NCI-H2196 (cell line): ENCODE results near the gene TPST2.

Experiments
- DNase-seq: peaks from one replicate; lab custom pipeline; 2025; ENCODE audit not compliant: unreplicated experiment; lab: John Stamatoyannopoulos, UW

The TPST2 gene

DNA sequence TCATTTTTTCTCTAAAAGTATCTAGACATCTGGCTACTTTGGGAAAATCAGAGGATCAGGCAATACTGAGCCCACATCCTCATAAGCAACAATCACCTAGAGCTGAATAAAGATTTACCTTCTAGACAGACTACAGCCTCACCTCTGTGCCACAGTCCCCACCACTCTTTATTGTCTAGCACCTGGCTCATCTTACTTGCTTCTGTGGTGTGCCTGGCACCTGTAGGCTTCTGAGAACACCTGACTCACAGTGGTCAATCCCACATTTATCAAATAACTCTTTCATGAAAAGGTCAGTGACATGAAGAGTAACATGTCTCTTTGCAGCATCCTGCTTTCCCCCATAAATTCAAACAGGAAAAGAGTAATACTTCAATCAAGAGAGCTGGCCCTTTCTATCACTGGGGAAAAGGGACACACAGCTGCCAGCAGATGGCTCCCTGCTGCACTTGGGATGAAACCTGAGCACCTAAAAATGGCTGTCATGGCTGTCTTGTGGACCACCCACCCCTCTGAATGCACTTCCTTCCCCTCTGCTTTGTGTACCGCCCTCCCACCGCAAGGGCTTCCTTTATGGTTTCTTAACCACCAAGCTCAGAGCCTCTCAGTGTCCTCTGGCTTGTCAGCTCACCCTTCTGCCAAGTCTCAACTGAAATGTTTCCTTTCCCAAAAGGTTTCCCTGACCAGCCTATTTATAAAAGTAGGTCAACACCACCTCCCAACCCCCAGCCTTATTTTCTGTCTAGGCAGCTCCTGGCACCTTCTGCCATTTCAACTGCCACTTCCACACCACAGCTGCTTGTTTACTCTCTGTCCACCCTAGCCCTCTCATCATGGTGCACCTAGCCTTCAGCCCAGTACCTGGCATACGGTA, 87.0 kb downstream of the TPST2 start:
- DNase-seq: peak; percentile 56

DNA sequence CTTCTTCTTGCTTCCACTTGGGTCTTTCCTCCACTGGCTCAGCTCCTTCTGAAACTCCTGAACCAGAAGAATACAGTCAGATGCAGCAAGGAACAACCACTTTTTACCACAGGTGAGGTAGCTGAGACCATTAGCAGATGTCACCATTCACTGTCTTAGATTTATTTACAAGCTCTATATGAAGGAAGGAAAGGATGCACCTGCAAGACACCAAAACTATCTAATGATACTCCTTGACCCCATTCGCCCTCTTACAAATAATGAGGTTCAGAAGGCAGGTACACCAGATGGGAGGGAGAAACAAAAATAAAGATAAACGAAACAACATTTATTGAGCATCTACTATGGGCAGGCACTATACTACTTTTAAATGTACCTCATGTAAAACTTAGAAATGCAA, 87.9 kb downstream of the TPST2 start:
- no peak for DNase-seq

GRCh38 chr22:26499188-26499703, 90.7 kb downstream of the TPST2 start:
- DNase-seq: no peak

- no peak for DNase-seq
Measured at GRCh38 chr22:26496456-26496855, 93.5 kb downstream of the TPST2 start.

DNA sequence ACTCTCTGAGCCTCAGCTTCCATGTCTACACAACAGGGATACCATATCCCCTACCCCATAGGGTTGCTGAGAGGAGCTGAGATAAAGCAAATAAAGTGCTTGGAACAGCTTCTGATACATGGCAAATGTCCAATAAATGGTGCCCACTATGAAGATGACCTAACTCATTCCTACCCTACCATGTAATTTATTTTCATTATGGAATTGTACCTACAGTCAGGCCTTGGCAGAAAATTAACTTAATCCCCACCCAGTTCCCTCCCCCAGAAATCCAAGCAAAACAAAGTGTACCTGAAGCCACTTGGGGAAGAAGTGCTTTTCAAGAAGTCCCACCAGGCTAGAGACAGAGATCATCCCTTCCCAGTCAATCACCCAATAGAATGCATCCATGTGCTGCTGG, 95.4 kb downstream of the TPST2 start:
- DNase-seq: no peak

DNA sequence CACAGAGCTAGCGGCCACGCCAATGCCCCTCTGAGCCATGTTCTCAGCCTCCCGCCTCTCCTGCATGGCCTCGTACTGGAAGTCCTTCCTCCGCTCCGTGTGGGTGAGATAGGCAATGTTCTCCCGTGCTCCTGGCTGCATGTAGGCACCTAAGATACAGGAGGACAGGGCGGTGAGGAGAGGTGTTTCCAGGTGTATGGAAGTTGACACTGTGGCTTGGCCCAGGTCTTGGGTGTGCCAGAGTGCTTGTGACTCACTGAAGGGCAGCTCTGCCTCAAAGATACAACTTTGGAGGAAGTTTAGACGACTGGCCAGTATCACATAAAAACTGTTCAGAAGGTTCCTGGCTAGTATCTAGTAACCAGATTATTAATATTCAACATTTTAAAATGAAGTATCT, 97.7 kb downstream of the TPST2 start:
- no peak for DNase-seq

DNA sequence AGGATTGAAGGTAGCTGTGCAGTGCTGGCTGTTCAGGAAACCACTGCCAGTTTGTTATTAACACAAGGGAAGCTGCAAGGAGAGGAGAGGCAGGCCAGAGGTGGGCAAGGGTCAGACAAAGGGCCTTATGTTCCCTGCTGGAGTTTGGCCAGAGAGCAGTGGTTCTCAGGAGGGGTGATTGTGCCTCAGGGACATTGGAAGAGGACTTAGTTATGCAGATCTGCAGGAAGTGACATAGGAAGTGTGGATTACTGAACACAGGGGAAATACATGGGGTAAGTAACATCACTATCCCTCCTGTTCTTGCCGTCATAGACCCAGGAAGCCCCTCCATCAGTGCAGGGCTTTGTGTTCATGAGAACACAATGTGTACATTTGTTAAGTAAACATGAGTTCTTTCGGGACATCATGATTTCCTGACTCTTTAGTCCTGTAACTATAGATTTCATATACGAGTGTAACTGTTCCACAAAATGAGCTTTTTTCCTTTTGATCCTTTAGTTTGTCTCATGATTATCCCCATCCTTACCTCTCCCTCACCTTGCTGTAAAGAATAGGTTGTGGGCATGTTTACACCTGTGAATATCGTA, 100.4 kb downstream of the TPST2 start:
- DNase-seq: no peak

DNA sequence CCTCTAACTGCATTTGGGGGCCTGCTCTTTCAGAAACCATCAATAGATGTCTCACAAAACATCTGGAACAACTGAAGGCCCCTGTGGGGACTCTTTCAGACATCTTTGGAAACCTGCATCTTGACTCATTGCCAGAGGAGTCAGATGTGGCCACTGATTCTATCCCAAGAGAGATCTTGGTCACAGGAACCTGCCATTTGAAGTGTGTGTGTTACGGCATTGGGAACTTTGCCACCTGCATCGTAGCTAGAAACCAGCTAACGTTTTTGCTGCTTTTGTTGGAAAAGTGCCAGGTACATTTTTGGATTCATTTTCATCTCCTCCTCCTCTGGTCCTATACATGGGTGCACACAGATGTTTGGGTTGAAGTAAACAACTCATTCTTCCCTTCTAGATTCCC, 101.9 kb downstream of the TPST2 start:
- no peak for DNase-seq

DNA sequence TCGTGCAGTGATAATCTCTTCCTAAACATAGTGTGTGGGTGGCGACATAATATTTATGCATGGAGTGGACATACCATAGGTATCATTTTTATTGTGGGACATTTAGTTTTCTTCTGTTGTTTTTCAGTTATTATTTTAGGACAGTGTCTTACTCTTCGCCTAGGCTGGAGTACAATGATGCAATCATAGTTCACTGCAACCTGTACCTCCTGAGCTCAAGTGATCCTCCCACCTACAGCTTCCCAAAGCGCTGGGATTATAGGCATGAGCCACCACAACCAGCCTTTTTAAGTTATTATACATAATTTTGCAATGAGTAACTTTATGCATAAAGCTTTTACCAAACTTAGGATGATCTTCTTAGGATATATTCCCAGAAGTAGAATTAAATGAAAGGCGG, 103.5 kb downstream of the TPST2 start:
- no peak for DNase-seq

- no peak for DNase-seq
Measured at GRCh38 chr22:26485806-26486390, 104.0 kb downstream of the TPST2 start.

- DNase-seq: no peak
Measured at GRCh38 chr22:26485013-26485412, 104.9 kb downstream of the TPST2 start.

- no peak for DNase-seq
Measured at GRCh38 chr22:26484360-26484706, 105.6 kb downstream of the TPST2 start.

- DNase-seq: peak; percentile 79
Measured at GRCh38 chr22:26483439-26484359, 106.2 kb downstream of the TPST2 start, which contains the start of the genes HPS4 and SRRD. HPS4 (minus strand) TSS chr22:26483783; CDS start chr22:26481762, 2,021 bp downstream. SRRD (plus strand) TSS chr22:26483877; CDS start chr22:26483891, 14 bp downstream.

DNA sequence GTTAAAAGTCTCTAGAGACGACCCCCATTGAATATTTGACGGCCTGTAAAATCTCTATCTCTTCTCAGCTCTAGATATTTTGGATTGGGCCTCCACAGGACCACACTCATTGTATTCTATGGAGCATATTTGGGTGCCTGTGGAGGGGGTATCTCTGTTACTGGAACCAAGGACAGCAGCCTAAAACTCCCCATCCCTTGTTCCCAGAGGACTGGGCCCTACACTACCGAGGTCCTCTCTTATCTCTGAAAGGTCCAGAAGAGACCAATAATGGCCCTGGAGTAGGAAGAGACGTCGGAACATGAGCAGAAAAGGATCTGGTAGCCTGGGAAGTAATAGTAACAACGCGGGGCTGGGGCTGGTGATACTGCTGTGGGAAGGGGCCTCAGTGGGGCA, 106.9 kb downstream of the TPST2 start:
- DNase-seq: no peak

- DNase-seq: no peak
Measured at GRCh38 chr22:26482161-26482560, 107.8 kb downstream of the TPST2 start.

DNA sequence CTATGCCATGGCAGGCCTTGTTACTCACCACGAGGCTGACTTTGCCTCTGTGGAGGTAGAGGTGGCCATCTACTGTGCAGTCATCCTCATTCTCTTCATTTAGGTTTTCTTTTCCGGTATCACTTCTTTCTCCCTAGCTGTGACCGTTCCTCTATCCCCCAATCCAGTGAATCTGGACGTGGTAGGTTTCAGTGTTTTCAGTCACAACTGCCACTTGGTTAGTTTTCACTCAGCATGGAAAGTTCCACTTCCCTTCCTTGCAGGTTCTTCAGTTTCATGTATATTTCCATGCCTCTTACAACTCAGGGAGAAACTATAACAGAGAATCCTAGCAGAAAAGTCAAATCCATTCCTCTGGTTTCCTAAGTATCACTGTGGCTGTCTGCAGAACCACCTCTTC, 108.2 kb downstream of the TPST2 start:
- no peak for DNase-seq

- no peak for DNase-seq
Measured at GRCh38 chr22:26481112-26481693, 108.7 kb downstream of the TPST2 start.

GRCh38 chr22:26480611-26480932, 109.4 kb downstream of the TPST2 start:
- no peak for DNase-seq

- DNase-seq: no peak
Measured at GRCh38 chr22:26479792-26480610, 109.9 kb downstream of the TPST2 start.
